Measurements from ENCODE around the gene TRIM24.
"Not testable (repeated sequence)": the region's sequence is repeated elsewhere in the genome, so short reads cannot be mapped to it uniquely, and the experiment has no call there.

Gene TRIM24

GRCh38 chr7:138460176-138460648 is at the start of gene TRIM24:
Gene TRIM24 (plus strand): TSS chr7:138460259. CDS start chr7:138460549, 290 bp downstream.
- no peak for DNase-seq

GRCh38 chr7:138412077-138412476 is 48.0 kb upstream of the TRIM24 start:
- DNase-seq, result not testable (repeated sequence)

GRCh38 chr7:138412921-138413320 is 47.1 kb upstream of the TRIM24 start:
- DNase-seq, result not testable (repeated sequence)

- peak; percentile 80 for DNase-seq
These were observed 42.9 kb upstream of the TRIM24 start for GRCh38 chr7:138417078-138417700.

GRCh38 chr7:138417764-138418163 is 42.3 kb upstream of the TRIM24 start:
- DNase-seq, result no peak

GRCh38 chr7:138418403-138418802 is 41.7 kb upstream of the TRIM24 start:
- not testable (repeated sequence) for DNase-seq

GRCh38 chr7:138425026-138425425 is 35.0 kb upstream of the TRIM24 start:
- DNase-seq, result no peak

DNA sequence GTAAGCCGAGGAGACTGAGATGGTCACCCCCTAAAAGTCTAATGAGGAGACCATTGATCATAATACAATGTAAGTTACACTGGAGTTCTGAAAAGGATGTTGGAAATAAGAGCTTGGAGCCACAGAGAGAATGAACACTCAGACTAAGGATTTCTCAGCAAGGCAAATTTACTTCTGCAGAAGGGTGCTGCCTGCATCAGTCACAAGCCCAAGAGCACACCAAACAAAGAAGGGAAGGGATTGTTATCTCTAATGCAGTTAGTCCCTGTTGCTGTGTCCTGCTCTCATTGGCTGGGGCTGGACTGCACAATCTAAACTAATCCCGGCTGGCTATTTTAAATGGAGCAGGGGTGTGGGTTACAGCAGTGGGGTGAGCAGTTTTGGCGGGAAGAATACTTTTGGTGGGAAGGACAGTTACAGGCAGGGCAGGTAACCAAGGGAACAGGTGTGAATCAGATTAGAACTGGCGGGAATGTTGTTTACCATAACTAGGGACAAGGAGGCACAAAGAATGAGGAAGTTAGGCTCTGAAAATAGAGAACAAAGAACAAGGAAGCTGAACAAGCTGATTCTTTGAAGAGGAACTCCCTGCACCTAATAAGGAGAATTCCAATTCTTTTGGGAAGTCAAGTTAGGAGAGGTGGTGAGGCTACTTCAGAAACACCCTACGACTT is 30.3 kb upstream of the TRIM24 start:
- no peak for DNase-seq

DNA sequence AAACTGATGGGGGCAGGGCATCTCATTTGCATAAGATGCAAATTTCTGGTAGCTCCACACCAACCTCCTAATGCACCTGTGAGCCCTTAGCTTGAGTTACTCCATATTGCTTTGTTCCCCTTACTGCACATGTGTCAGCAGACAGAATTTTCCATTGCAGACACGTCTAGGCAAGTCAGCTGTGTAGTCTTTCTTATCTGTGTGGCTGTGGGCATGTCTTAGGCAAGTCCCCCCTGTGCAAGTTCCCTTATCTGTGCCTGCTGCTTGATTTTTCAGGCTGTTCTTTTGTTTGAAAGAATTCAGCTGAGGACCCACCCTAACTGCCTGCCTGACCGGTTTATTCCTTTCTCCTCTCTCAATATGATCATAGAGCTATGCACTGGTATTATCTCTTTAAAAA is 28.5 kb upstream of the TRIM24 start:
- peak; percentile 77 for DNase-seq

DNA sequence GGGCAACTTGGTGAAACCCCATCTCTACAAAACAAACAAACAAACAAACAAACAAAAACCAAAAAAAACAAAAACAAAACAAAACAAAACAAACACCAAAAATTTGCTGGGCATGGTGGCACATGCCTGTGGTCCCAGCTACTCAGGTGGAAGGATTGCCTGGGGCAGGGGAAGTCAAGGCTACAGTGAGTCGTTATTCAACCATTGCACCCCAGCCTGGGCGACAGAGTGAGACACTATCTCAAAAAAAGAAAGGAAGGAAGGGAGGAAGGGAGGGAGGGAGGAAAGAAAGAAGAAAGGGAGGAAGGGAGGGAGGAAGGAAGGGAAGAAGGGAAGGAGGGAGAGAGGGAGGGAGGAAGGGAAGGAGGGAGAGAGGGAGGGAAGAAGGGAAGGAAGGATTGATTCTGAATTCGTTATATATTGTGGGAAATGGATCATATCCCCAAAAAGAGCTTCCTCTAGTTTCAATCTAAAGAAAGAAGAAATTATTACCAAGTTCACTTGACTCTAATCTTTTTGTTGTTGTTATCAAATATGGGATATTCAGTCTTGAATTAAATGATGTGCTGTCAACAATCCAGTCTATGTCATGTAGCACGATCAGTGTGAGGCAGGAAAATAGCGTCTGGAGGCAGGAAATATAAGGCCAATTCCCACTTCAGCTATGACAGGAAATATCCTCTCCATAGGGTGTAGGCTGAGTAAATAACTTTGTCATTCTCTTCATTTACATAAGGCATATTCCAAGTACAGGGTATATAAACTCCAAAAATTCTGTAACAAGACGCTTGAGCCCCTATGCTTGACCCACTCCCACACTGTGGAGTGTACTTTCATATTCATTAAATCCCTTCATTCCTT is 26.2 kb upstream of the TRIM24 start:
- no peak for DNase-seq

GRCh38 chr7:138434597-138435019 is 25.5 kb upstream of the TRIM24 start:
- no peak for DNase-seq

DNA sequence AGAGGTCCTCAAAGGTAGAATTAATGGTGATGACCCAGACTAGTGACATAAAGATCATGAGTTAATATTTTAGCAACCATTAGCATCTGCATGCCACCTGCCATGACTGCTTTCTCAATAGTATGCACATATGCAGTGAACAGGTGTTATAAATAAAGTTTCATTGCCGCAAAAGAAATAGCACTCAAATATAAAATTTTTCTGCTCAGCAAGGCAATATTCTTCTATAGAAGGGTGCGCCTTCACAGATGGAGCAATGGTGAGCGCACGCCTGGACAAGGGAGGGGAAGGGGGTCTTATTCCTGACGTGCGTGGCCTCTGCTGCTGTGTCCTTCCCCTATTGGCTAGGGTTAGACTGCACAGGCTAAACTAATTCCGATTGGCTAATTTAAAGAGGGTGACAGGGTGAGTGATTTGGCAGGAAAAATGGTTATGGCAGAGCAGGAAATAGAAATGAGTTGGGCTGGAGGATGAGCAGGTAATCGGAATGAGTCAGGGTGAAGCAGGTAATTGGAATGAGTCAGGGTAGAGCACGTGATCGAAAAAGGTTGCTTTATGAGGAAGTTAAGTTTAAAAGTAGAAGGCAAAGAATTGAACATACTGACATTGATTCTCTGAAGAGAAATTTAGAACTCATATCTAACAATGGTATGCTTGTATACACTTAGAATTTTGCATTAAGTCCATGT is 24.7 kb upstream of the TRIM24 start:
- no peak for DNase-seq

DNA sequence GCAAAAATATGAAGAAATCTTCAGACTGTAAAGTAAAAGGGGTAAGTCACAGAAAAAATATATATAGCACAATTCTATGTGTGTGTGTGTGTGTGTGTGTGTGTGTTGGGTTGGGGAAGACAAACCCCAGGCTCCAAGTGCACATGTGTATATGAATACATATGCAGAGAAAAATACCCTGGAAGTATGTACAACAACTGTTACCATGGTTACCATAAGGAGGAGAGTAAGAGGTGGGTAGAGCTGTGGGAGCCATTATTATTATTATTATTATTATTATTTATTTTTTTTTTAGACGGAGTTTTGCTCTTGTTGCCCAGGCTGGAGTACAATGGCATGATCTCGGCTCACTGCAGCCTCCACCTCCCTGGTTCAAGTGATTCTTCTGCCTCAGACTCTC is 23.7 kb upstream of the TRIM24 start:
- DNase-seq, result no peak

DNA sequence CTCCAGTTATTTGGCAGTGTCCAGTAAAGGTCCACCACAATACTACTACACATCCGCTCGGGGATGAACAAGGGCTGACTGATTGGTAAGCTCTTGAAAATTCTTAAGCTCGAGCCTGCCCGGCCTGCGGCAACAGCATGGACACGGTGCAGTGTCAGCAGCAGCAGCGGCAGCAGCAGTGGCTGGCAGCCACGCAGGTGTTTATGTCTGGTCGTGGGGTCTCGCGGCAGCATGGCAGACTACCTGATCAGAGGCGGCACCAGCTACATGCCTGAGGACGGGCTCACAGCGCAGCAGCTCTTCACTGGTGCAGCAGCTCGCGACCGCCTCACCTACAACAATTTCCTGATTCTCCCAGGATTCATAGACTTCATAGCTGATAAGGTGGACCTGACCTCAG is 19.6 kb upstream of the TRIM24 start:
- no peak for DNase-seq

DNA sequence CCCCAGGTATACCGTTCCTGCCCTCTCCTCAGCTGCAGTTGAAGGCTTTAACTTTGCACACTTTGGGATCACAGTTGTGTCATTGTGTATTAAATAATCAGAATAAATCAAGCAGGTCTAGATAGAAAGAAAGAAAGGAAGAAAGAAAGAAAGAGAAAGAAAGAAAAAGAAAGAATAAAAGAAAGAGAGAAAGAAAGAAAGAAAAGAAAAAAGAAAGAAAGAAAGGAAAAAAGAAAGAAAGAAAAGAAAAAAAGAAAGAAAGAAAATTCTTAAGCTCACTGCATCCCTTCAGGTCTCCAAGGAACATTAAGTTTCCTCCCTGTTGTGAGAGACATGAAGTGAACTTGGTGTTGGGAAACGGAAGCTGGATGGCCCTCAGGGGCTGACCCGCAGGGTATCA is 17.2 kb upstream of the TRIM24 start:
- DNase-seq, result no peak

DNA sequence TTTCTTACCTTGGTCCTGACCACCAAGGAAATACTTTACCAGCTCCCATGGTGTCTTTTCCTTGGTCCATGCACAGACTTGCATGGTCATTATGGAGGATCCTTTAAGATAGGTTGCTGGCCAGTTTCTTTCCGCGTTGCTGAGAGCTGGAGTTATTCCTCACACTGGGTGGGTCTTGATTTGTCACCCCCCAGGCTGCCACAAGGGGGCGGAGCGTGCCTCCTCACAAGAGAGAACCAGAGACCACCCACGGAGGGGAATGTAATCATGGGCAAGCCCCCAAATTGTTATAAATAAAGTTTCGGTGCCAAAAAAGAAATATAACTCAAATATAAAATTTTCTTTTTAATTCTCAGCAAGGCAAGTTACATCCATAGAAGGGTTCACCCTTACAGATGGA is 10.5 kb upstream of the TRIM24 start:
- DNase-seq, result no peak

GRCh38 chr7:138455609-138456008 is 4.5 kb upstream of the TRIM24 start:
- no peak for DNase-seq

GRCh38 chr7:138456220-138456619 is 3.8 kb upstream of the TRIM24 start:
- no peak for DNase-seq

DNA sequence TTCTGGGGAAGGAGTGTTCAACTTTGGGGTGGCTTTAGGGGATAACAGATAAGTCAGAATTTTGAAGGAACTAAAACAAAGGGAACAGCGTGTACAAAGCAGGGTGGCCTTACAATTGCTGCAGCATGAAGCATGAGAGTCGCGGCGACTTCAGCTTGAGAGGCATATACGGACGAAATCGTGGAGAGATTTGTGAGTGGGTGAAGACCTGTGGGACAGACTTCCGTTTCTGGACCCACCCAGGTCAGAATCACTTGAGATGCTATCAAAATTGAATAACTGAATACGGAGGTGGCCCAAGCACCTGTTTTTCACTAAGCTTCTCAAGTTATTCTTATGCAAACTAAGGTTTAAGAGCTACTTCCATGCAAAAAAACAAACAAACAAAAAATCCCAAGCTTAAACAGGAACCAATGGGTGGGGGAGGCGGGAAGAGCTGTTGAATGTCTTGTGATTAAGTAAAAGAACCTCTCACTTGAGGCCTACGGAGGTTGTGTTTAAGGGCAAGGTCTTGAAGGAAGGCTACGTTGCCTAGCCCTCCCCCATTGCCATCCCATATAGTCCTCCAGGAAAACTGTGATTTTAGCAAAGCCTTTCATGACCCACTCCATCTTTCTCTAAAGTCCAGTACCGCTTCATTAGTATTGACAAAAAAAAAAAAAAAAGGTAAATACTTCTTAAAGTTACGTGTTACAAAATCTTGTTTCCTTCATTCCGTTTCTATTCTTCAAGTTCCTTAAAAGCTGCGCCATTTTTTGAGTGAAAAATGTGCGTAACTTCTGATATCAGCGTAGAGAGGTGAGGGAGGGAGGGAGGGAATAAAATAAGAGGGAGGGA is 1.3 kb upstream of the TRIM24 start:
- DNase-seq, result no peak

DNA sequence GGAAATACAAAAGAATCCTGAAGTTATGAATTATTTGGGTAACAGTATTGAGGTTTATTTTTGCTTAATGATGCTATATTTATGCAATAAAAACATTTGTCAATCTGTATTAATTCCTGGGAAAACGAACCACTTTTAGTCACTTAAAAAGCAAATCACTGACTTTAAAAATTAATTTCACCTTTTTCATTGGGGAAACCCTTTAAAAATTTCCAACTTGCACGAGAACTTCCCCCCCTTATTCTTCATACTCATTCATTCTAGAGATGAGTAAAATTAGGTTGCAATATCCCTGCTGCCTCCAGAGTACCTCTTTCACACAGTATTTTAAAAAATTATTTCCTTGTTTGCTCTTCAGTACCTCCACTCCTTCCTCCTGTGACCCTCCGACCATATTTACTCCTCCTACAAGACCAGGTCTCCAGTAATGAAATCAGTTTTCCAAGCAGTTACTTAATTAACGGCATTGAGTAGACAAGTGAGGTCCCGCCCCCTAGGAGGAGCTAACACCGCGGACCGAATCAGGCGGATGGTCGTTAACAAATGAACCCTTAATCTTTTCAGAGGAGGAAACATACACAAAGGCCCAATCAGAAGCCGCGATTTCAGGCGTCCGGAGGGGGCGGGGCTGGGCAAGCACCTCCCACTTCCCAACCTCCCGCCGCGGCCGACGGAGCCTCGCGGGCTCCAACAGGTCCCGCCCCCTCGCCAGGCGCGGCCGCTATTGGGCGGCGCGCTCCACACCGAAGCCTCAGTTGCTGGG is 465 bp upstream of the TRIM24 start:
- peak; percentile 97 for DNase-seq

All from hematopoietic multipotent progenitor cell treated with erythropoietin and hydrocortisone succinate and interleukin-3 and kit ligand, for 8 days (in vitro differentiated cells).